Thyroid gland (tissue), 4 donors: ENCODE results near the gene NCOR1. TPM values are rescaled to one million over a fixed set of nuclear protein-coding genes. Genes with fewer than 3 reads are reported as not detected.

Experiments used
- DNase-seq, 2 donors: peaks; one replicate each; pipeline ENCODE4 v3.0.0-alpha.2; 2019
- H3K27ac ChIP-seq, 3 donors: fragments of 200-600 bp; sonication (generic); 1 replicate in 2 of 3; 2 replicates in 1 of 3; pipeline ENCODE4 v1.5.1; 2016 to 2019; ENCODE audit warnings: mild to moderate bottlenecking in 1 of 3, moderate library complexity in 1 of 3
- H3K27me3 ChIP-seq: fragments of 200-600 bp; sonication (generic); one replicate; pipeline ENCODE4 v1.5.1; 2019
- H3K36me3 ChIP-seq, 2 donors: fragments of 200-600 bp; sonication (generic); one replicate each; pipeline ENCODE4 v1.5.1; 2016 to 2019
- H3K4me1 ChIP-seq, 2 donors: fragments of 200-600 bp; sonication (generic); one replicate each; pipeline ENCODE4 v1.5.1; 2017 to 2019
- H3K4me3 ChIP-seq, 3 donors: fragments of 200-600 bp; sonication (generic); replicated peaks in 1 of 3; 1 replicate in 2 of 3; 2 replicates in 1 of 3; pipeline ENCODE4 v1.5.1; 2016; ENCODE audit warnings: mild to moderate bottlenecking in 1 of 3
- H3K9me3 ChIP-seq: fragments of 200-600 bp; sonication (generic); one replicate; pipeline ENCODE4 v1.5.1; 2017
- POLR2A ChIP-seq, 2 donors: fragments of 450-650 bp; IDR thresholded peaks; one replicate each; pipeline ENCODE4 v1.6.1; 2017; ENCODE audit warnings: antibody characterized with exemption in 2 of 2, mild to moderate bottlenecking in 2 of 2, moderate library complexity in 1 of 2
- whole genome bisulfite sequencing, 2 donors: methylation state at CpG; one replicate each; pipeline ENCODE4 v1.1.5; 2017; 5-methylcytosine and 5-hydroxymethylcytosine counted together
- intact Hi-C: fragments of 100-400 bp; cut with DNase I; formaldehyde crosslinking; loops from one replicate; pipeline ENCODE4 v1.15.1; 2023
- total RNA-seq, 4 donors: library from RNA; depleted of rRNA; stranded (reverse); fragments of >200 nt; gene quantifications; one replicate each; pipeline ENCODE4 v1.2.3, GENCODE V29; 2016
- TF ChIP-seq, protein P1 (sequence below), 6 experiments: fragments of 200-600 bp in 3 of 6; fragments of 450-650 bp in 3 of 6; sonication (generic) in 3 of 6; IDR thresholded peaks; one replicate each; pipeline ENCODE4 v1.5.1; 2016 to 2019; ENCODE audit warnings: antibody characterized with exemption in 6 of 6, mild to moderate bottlenecking in 2 of 6, inconsistent platforms in 1 of 6, moderate library complexity in 1 of 6

NCOR1 gene
- total RNA-seq, 4 donors from 2014 or later: 141 to 206 (median 204) TPM

DNA sequence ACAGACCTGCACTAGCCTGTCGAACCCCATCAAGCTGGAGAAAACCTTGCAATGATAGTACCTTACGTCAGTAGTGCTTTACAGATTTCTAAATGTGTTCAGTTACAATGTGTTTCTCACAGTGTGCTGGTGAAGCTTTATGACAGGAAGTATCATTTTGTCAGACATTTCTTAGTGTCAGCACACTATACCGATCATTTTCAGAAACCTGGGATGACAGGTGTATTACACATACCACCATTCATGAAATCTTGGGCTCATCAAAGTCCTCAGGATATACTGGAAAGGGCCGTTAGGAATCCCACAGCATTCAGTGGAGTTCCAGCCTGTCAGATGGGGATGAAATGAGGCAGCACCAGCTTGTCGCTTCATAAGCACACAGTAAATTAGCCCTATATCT lies 188.4 kb downstream of the NCOR1 start:
- DNase-seq: no peak
- Histone ChIP-seq H3K27me3 (no peaks in the 10 kb centered on the region), H3K36me3 (peaks cover 35 to 53% of the 10 kb centered on the region in 2 donors), H3K4me3 (no peak overlapping the region), H3K4me1 (peaks cover 8 to 11% of the 10 kb centered on the region in 2 donors), H3K9me3 (no peaks in the 10 kb centered on the region), H3K27ac (peak overlapping the region in 2 of 3 donors; percentile 56 to 73)
- TF ChIP-seq, protein P1, sequence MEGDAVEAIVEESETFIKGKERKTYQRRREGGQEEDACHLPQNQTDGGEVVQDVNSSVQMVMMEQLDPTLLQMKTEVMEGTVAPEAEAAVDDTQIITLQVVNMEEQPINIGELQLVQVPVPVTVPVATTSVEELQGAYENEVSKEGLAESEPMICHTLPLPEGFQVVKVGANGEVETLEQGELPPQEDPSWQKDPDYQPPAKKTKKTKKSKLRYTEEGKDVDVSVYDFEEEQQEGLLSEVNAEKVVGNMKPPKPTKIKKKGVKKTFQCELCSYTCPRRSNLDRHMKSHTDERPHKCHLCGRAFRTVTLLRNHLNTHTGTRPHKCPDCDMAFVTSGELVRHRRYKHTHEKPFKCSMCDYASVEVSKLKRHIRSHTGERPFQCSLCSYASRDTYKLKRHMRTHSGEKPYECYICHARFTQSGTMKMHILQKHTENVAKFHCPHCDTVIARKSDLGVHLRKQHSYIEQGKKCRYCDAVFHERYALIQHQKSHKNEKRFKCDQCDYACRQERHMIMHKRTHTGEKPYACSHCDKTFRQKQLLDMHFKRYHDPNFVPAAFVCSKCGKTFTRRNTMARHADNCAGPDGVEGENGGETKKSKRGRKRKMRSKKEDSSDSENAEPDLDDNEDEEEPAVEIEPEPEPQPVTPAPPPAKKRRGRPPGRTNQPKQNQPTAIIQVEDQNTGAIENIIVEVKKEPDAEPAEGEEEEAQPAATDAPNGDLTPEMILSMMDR (IDR thresholded peaks at IDR 0.05): no peak
- no peak for TF ChIP-seq POLR2A (IDR thresholded peaks at IDR 0.05)
- intact Hi-C loops: no loop called here
- WGBS, 2 donors: 97 to 98% methylated on average over 5 of the region's 5 CpGs

DNA sequence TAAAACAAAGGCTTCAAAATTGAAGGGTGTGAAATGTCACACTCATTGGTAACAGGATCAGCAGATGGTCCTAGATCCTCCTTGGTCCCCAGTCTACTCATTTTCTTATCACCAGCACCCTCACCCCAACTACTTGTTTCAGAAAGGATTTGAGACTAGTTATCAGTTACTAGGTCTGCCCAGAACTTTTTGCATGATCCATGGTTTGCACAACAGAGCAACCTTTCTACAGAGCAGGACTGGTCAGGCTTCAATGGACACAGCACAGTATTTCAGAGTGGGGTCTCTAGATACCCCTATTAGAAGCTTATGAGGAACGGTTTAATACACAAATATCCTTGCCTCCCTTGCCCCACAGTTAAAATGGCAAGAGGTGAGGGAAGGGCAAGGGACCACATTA lies 190.1 kb downstream of the NCOR1 start:
- Histone ChIP-seq H3K4me1 (peaks cover 8 to 11% of the 10 kb centered on the region in 2 donors), H3K27me3 (no peaks in the 10 kb centered on the region), H3K9me3 (no peaks in the 10 kb centered on the region), H3K4me3 (no peak overlapping the region), H3K36me3 (peaks cover 34 to 40% of the 10 kb centered on the region in 2 donors), H3K27ac (no peak overlapping the region)
- no peak for DNase-seq
- no peak for TF ChIP-seq POLR2A (IDR thresholded peaks at IDR 0.05)
- TF ChIP-seq, protein P1 (IDR thresholded peaks at IDR 0.05): no peak
- intact Hi-C loops: no loop called here
- 84 to 96% methylated on average over 1 of the region's 1 CpG for WGBS, 2 donors

DNA sequence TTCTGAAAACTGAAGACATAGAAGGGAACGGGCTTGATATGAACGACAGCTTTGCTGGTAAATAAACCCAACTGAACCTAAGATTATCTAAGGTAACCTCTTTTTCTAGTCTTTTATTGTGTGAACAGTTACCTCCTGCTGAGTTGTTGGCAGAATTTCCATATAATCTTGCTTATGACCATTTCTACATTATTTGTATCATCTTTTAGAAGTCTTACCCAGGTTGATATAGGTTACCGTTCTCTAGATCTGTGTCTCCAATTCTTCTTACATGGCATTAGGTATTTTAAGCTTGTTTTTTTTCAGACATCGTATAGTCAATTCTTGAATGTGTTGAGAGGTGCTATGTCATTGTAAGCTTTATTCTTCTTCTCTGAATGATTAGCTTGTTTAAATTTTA lies 191.5 kb downstream of the NCOR1 start:
- Histone ChIP-seq H3K4me1 (peaks cover 8 to 15% of the 10 kb centered on the region in 2 donors), H3K4me3 (no peak overlapping the region), H3K27me3 (no peaks in the 10 kb centered on the region), H3K9me3 (no peaks in the 10 kb centered on the region), H3K27ac (no peak overlapping the region), H3K36me3 (peaks cover 30% of the 10 kb centered on the region in 2 donors)
- TF ChIP-seq POLR2A (IDR thresholded peaks at IDR 0.05): no peak
- TF ChIP-seq, protein P1 (IDR thresholded peaks at IDR 0.05): no peak
- DNase-seq: no peak
- 73% methylated on average over 4 of the region's 4 CpGs for WGBS, 2 donors
- intact Hi-C loops: no loop called here

DNA sequence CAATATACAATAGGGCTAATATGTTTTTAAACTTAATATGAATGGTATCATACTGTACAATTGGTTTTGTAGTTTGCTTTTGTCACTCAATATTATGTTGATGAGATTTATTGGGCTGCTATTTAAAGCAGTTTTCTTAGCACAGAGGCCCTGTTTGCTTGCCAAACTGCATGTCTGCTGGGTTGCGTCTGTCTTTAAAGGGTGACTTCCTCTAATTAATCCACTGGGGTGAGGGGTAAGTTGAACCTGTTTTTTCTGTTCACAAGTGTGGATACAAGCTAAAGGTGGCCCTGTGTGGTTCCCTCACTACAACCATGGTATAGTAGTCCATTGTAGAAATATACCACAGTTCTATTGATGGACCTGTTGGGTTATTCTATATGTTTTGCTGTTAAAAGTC lies 196.0 kb downstream of the NCOR1 start:
- H3K4me1 ChIP-seq: peaks cover 0 to 4% of the 10 kb centered on the region in 2 donors
- H3K4me3 ChIP-seq: no peak overlapping the region
- H3K9me3 ChIP-seq: no peaks in the 10 kb centered on the region
- DNase-seq: no peak
- peaks cover 0 to 11% of the 10 kb centered on the region in 2 donors for H3K36me3 ChIP-seq
- no peaks in the 10 kb centered on the region for H3K27me3 ChIP-seq
- H3K27ac ChIP-seq: no peak overlapping the region
- intact Hi-C loops: no loop called here
- TF ChIP-seq, protein P1 (IDR thresholded peaks at IDR 0.05): no peak
- TF ChIP-seq POLR2A (IDR thresholded peaks at IDR 0.05): no peak
- WGBS, 2 donors: 75 to 88% methylated on average over 1 of the region's 1 CpG

DNA sequence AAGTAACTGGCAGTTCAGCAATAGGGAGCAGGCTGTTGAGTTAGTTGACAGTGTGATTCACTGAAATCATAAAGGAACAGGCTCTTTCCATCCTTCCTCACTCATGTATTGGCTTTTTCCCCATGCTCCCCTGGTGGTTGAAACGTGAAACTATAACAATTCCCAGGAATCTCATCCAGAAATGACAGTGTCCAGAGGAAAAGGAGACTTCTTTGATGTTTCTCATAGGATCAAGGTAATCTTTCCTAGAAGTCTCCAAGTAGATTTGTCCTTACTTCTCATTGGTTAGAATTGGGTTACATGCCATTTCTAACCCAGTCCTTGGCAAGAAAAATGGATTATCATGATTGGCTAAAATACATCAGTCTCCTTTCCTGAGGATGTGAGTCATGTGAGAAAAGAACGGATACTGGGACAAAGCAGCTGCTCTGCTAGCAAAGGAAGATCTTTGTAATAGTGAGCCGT lies 201.4 kb downstream of the NCOR1 start:
- no peak for DNase-seq
- intact Hi-C loops: no loop called here
- no peaks in the 10 kb centered on the region for H3K27me3 ChIP-seq
- H3K27ac ChIP-seq: no peak overlapping the region
- H3K9me3 ChIP-seq: no peaks in the 10 kb centered on the region
- H3K4me3 ChIP-seq: no peak overlapping the region
- TF ChIP-seq, protein P1 (IDR thresholded peaks at IDR 0.05): peak in 5 of 6 experiments; percentile 30 to 44 (median 36)
- TF ChIP-seq POLR2A (IDR thresholded peaks at IDR 0.05): no peak
- H3K4me1 ChIP-seq: no peaks in the 10 kb centered on the region
- WGBS, 2 donors: 53 to 59% methylated on average over 3 of the region's 3 CpGs
- H3K36me3 ChIP-seq: peaks cover 7 to 9% of the 10 kb centered on the region in 2 donors
